Stimulated activated CD8-positive, alpha-beta memory T cell treated with anti-CD3 and anti-CD28 coated beads, Interleukin-4, amount 100 ng/mL, for 24 hours (primary cell): Measurements from ENCODE around the gene ZNF385B.
"Not testable (repeated sequence)": the region's sequence is repeated elsewhere in the genome, so short reads cannot be mapped to it uniquely, and the experiment has no call there.

Experiments
- DNase-seq: peaks from one replicate; pipeline ENCODE4 v3.0.0-alpha.2; 2020; ENCODE audit warnings: low read depth

ZNF385B gene

DNA sequence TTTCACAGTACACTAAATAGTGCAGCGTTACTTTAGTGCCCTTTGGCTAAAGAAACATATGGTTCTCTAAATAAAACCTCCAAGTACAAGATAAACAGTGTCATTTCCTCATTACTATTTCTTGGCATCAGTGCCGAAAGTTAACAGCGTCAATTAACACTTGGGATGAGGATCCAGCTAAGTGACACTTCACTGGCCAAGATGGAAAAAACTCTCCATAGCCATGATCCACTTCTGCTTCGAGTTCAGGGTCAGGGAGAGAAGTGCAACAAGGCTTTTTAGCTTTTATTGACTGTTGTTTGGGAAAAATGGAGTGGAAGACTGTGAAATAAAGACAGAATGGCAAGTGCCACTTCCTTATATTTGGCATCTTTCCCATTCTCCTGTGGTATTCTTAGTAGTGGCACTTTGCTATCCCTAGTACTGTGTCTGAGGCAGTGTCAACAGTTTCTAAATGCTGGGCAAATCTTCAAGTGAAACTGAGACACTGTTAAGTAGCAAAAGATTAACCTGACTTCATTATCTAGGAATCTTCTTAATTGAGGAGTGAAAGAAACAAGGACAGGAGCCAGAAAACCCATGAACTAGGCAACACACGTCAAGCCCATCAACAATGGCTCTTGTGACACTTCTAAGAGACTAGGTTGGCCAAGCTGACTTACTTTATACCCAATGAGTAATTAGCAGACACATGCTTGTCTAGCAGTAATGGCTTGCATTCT is 374.2 kb downstream of the ZNF385B start:
- DNase-seq, result no peak

DNA sequence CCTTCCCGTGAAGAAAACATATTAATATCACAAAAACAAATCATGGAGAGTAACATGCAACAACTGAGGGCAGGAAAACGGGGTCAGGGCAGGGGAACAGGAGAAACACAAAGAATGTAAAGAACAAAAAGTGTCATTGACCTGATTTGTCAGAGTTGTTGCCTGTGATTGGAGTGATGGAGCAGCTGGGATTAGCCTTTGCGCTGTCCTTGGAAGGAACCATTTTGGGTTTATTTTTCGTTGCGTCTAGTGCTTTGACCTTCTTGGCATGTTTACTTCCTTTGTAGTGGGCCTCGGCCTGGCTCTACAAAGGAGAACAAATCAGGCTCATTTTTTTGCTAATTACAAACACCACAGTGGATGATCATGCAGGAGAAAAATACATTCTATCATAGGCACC is 378.3 kb downstream of the ZNF385B start:
- no peak for DNase-seq

DNA sequence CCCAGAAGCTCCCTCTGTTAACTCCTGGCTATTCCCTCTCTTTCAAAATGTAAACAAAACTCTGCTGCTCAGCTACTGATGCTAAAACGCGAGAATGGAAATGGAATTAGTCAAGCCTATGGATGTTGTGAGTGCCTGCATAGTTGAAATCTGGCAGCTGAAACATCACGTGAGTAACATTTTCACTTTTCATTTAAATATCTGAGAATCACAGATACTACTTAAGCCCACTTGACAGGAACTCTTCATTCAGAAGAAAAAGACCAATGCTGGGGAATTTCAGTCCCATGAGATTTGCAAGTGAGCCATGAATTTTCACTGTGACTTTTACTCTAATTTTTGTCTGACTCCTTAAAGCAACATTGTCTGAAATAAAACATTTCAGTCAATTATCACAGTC is 381.5 kb downstream of the ZNF385B start:
- no peak for DNase-seq

DNA sequence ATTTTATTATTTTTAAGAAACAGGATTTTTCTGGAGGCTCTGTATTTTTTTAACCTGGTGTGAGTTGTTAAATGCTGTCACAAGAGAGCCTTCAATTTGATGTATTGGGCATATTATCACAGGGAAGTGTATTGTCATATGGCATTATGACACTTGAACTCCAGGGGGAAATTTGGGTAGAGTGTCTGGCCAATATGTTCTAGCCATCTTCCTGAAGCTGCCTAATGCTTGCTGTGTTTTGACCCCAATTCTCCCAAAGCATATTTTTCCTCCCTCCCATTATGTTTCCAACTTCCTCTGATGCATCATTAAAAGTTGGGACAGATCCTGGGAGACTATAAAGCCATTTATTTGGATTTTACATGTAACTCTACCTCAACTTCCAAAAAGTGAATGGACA is 382.6 kb downstream of the ZNF385B start:
- DNase-seq, result no peak

DNA sequence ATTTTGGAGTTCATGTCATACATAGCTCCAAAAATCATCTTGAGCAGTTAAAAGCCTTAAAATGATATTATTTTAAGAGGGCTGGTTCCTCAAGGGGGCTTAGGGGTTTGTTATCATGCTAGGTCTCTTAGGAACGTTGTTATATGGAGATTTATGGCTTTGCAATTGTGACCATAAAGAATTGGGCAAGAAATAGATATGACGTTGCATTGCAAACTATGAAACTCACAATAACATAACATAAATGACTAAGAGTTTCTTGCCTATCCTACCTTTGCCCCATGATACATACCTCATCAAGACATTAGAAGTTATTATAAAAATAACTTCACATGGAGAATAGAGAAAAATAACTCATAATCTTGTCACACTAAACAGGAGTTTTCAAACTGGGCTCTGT is 390.4 kb downstream of the ZNF385B start:
- no peak for DNase-seq

DNA sequence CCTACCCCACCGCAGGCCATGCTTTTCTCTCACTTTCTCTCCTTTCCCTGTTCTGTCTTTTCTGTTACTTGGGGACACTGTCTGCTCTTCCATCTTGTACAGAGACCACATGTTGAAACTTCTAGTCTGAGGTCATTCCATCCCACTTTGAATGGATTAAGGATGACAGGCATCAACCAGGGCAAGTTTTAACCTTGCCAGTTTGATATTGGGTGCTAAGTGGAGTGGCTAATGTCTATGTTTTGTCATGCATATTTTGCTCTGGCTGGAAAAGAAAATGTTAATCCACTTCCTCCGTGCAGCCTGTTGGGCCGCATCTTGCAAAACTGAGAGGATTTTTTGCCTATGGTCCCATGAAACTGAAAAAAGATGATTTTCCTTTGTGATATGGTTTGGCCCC is 391.3 kb downstream of the ZNF385B start:
- no peak for DNase-seq

DNA sequence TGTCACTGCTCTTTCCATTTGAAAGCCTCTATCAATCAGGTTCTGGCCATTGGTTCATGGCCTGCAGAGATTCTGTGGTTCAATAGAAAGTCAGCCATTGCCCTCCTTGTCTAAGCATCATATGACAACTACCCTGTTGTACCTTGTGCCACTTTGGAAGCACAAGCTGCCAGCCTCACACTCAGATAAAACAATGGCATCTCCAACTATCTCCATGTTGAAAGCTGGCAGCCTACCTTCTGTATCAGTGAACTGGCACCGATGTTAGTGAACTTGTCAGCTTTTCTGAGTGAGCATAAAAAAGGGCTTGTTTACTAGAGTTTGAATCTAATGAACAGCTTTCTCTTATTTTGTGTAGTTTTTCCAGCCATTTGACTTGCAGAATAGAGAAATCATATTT is 393.5 kb downstream of the ZNF385B start:
- no peak for DNase-seq

DNA sequence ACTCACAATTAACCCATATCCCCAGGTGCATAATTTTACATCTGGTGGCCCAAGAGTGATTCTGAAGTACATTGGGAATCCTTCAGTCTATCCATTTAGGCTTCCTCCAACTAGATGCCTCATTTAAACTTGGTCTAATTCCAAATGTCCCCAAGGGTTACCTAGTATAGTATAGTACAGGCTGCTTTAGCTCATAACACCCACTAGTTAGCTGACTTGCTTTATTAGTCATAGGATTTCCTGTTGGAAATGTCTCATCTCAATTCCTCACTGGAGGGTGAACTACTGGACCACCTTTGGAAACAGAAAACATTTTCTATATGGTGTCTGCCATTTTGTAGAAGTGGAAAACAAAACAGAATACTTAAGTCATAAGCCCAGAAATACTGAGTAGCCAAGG is 394.3 kb downstream of the ZNF385B start:
- DNase-seq, result no peak

DNA sequence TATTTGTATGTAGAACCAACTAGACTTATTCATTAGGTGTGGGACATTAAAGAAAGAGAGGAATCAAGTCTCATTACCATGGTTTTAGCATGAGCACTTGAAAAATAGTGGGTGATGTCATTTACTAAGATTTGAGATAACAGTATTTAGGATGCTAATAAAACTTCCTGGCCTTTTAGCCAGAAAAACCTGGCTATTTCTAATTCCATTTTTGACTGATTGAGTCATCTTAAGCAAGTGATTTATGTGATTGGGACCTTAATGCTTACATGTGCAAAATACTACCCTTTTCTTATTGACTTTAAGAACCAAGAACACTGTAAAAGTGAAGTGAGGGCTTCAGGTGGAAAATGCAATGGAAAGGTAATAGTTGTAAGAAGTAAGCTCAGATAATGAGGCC is 400.0 kb downstream of the ZNF385B start:
- DNase-seq, result no peak

DNA sequence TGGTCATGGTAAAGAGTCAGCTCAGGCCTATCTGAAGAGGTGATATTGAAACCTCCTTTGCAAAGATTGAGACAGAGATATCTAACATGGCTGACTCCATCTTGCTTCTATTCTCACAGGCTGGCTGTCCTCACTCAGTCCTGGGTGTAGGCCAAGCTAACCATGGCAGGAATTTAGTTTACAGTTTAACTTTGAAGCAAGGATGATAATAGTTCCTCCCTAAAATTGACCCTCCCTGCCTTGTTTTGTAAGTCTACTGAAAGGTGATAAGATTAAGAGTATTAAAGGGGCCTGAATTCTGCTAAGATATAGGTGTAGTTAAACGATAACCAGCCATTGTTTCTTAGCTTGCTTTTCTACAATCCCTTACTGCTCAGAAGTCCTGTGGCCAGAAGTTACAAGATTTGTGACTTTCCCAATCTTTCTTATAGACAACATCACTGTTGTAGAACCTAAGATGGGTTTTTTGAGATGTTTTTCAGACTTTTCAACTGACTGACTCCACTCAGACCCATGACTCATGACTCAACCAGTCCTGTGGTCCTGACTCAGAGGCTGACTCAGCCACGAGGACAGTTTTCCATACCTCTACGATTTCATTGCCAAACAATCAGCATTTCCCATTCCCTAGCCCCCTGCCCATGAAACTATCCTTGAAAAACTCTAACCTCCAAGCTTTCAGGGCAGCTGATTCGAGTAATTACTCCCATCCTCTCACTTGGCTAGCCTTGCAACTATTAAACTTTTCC is 401.1 kb downstream of the ZNF385B start:
- no peak for DNase-seq

DNA sequence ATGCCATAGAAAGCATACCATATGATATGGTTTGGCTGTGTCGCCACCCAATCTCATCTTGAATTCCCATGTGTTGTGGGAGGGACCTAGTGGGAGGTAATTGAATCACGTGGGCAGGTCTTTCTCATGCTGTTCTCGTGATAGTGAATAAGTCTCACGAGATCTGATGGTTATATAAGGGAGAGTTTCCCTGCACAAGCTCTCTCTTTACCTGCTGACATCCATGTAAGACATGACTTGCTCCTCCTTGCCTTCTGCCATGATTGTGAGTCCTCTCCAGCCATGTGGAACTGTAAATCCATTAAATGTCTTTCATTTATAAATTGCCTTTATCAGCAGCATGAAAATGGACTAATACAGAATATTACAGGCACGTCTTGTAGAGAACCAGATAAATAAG is 403.3 kb downstream of the ZNF385B start:
- DNase-seq, result not testable (repeated sequence)

DNA sequence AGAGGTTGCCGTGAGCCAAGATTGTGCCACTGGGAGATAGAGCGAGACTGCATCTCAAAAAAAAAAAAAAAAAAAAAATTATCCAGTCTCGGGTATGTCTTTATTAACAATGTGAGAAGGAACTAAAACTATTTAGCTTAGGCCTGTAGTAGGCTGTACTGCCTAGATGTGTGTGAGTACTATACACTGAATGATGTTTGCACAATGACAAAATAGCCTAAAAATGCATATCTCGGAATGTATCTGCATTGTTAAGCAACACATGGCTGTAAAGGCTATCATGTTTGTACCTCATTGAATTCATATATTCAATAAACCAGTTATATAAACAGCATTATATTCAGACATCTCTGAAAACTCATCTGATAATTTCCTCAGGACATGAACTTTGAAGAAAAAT is 405.6 kb downstream of the ZNF385B start:
- no peak for DNase-seq

DNA sequence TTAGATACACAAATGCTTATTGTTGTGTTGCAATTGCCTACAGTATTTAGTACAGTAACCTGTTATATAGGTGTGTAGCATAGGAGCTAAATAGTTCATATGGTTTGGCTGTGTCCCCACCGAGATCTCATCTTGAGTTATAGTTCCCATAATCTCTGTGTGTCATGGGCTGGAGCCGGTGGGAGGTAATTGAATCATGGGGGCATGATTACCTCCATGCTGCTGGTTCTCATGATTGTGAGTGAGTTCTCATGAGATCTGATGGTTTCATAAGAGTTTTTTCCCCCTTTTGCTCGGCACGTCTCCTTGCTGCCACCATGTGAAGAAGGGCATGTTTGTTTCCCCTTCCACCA is 406.3 kb downstream of the ZNF385B start:
- no peak for DNase-seq

DNA sequence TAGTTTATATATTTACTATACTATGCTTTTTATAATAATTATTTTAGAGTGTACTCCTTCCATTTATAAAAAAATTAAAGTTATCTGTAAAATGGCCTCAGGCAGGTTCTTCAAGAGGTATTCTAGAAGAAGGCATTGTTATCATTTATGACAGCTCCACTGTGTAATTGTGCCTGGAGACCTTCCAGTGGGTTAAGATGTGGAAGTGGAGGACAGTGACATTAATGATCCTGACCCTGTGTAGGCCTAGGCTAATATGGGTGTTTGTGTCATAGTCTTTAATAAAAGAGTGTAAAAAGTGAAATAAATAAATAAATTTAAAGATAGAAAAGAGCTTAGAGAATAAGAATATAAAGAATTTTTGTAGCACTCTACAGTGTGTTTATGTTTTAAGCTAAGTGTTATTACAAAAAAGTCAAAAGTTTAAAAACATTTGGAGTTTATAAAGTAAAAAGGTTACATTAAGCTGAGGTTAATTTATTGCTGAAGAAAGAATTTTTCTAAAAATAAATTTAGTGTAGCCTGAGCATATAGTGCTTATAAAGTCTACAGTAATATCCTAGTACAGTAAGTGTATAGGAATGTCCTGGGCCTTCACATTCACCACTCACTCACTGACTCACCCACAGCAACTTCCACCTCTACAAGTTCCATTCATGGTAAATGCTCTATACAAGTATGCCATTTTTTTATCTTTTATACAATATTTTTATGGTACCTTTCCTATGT is 406.8 kb downstream of the ZNF385B start:
- no peak for DNase-seq

DNA sequence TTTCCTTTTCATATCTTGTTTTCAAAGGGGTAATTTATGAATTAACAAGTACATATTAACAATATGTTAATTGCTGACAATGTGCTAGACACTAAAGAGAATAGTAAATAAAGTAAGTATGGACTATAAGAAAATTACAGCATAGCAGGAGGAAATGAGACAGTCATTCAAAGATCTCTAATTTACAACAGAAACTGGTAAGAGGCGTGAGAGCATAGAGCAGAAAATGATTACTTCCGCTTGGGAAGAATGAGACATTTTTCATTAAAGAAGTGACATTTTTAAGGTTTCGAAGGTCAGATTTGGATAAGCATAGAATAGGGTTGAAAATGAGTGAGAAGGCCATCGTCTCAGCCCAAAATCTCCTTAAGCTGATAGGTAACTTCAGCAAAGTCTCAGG is 412.4 kb downstream of the ZNF385B start:
- DNase-seq, result no peak

DNA sequence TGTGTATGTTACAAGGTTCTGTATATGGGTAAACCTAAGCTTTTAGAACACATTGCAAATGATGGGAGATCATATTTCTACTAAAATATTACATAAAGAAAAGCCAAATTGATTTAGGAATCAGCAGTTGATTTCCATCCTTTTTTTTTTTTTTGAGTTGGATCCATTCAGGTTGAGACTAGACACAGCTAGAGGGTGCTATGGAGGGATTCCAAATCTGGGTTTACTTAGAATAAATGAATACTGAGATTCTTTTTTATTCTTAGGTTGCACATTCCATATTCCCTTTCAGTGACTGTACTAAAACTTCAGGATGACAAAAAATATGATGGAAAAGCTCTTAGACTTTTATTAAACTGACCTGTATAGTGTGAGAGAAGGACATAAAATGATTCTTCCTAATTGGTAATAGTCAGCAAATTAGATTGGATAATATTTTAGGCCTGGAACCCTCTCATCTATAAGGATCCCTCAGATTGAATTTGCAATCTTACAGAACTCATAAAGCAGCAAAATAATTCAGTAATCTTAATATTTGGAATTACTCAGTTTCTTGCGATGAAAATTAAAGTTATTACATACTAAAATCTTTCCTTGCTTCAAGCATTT is 413.5 kb downstream of the ZNF385B start:
- DNase-seq, result no peak

DNA sequence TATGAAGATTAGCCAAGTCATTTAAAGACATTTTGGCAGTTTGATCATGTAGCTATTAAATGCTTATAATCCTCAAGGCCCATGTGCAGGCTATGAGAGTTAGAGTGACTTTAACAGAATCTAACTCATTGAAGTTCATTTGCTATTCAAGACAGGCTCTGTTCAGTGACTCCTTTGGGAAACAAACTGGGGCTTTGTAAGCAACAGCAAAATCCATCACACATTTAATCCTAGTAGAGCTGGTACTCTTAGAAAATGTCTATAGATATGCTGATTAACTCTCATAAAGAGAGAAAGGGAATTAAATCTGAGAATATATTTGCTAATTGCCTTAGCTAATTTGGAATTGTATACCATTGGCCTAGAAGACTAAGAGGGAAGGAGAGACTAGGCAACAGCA is 414.0 kb downstream of the ZNF385B start:
- DNase-seq, result no peak

DNA sequence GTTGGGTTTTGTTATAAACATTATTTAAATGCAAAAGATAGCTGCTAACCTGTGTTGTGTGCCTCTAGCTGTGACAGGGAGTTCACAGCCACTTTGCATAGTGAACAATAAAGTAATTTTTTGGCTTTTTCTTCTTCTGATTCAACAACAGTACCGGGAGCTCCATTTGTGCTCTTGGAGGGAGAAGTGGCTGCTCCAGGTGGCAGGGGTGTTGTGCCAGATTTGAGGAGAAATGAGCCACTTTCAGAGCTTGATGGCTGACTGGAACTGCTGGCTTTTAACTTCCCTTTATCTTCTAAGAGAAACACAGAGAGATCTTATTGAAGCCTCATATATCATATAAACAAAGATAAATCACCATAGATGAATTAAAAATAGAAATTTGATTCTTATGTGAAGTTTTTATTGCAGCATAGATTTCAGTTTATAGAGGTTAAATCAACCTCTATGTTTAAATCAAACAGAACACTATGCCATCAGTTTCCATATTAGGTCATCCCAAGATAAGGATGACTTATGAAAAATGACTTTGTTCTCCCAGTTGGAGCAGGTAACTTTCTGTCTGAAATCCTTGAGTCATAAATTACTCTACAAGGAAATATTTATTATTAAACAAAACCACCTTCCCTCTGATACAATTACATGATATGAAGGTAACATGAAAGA is 414.8 kb downstream of the ZNF385B start:
- DNase-seq, result no peak

DNA sequence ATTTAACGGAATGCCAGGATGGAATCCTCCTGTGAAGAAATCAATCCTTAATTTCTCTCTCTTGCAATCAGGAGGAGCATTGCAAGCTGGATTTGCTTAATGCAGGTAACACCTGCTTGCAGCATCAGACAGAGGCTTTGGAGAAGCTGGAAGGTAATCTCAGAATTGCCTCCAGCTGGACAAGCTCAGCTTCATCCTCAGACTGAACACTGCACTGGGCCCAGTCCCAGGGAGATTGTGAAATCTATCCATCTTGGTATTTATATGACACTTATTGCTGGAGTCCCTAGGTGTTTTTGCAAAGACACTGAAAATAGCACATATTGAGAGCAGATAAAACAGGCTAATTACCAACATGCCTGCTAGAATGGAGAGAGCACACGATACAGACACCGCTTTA is 417.4 kb downstream of the ZNF385B start:
- DNase-seq, result no peak

DNA sequence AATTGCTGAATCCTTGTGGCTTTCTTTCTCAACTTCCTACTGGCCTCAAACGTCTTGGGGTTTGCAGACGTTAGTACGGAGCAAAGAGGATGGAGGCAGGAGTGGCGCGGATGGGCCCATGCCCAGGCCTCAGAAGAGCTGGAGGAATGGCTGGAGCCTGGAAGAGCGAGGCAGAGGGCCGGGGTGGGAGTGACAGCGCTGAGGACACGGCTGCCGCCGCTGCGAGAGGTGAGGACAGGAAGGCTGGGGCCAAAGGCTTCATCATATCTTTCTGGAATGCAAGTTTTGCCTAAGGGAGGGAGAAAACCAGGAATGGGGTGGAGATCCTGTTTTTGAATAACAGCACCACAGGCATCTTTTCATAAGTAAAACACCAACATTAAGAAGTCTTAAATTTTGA is 418.2 kb downstream of the ZNF385B start:
- no peak for DNase-seq

DNA sequence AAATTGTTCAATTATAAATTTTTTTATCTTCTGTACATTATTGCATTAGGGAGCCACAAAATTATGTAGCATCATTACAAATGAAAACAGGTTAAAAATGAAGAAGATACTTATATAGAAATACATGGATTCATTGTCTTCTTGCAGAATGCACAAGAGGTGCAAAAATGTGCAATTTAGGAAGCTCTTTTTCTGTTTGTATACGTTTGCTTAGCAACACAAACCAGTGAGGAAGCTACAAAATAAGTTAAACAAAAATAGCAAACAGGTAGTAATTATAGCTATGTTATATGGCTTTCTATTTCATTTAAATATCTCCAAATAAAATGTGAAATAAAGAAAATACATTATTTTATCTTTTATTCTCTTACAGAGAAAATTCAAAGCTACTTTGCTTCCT is 419.2 kb downstream of the ZNF385B start:
- no peak for DNase-seq

DNA sequence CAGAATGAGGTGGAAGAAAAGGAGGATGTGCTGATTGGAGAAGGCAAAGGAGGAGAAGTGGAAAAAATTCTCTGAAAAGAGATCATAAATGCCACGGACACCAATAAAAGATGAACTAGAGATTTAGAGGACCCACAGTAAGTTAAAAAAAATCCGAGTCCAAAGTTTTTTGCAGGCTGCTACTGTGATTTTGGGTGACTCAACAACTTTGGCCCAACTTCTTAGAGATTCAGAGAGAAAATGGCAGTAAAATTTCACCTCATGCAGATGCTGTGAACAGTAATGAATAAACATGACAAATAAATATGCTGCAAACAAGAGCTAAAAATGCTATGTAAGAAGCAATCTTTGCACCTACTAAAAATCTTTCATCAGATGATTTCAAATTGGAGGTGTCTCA is 419.9 kb downstream of the ZNF385B start:
- DNase-seq, result no peak
